IPS-18c (cell line): ENCODE results near the gene CARD14.
"Not testable (repeated sequence)": the region's sequence is repeated elsewhere in the genome, so short reads cannot be mapped to it uniquely, and the experiment has no call there.

Experiments
- H3K4me3 ChIP-seq: 2 replicates; pipeline ENCODE4 v1.7.0; 2013; ENCODE audit warnings: low read depth, mild to moderate bottlenecking, low read length, moderate library complexity; ENCODE audit not compliant: insufficient read depth
- H3K9me3 ChIP-seq: one replicate; pipeline ENCODE4 v1.6.1; 2013; ENCODE audit warnings: mild to moderate bottlenecking, low read length, moderate library complexity; ENCODE audit not compliant: control insufficient read depth, insufficient read depth

CARD14 gene

GRCh38 chr17:80225230-80225629 lies 55.4 kb downstream of the CARD14 start:
- Histone ChIP-seq H3K9me3 (no peaks in the 10 kb centered on the region), H3K4me3 (peak overlapping the region; percentile 24)

DNA sequence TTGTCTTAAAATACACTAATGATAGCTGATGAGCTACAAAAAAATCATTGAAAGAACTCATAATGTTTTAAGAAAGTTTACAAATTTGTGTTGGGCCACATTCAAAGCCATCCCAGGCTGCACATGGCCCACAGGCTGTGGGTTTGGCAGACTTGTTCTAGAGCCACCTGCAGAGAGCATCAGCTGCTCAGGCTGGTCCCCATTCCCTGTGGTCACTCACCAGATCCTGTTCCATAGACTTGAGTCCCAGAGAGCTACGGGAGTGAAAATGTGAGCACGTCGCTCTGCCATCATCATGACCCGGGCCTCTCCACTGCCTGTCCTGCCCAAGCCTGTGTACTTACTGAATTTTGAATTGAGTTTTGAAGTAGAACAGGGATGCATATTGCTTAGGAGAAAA lies 57.3 kb downstream of the CARD14 start:
- Histone ChIP-seq H3K9me3 (no peaks in the 10 kb centered on the region), H3K4me3 (no peak overlapping the region)

DNA sequence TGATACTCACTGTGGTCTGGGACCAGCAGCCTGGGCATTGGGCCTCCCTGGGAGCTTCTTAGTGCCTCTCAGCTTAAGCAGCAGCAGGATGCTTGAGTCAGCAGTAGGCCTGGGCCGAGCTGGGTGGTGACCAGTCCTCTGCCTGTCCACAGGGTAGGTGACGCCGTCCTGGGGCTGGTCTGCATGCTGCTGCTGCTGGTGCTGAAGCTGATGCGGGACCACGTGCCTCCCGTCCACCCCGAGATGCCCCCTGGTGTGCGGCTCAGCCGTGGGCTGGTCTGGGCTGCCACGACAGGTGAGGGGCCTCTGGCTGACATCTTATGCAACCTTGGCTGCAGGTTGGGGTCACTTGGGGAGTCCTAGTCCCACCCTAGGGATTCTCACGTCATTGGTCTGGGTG lies 57.8 kb downstream of the CARD14 start:
- Histone ChIP-seq H3K9me3 (no peaks in the 10 kb centered on the region), H3K4me3 (no peak overlapping the region)

- Histone ChIP-seq H3K9me3 (peaks cover under 1% of the 10 kb centered on the region), H3K4me3 (no peak overlapping the region)
These were observed 58.6 kb downstream of the CARD14 start for GRCh38 chr17:80228477-80228876.

DNA sequence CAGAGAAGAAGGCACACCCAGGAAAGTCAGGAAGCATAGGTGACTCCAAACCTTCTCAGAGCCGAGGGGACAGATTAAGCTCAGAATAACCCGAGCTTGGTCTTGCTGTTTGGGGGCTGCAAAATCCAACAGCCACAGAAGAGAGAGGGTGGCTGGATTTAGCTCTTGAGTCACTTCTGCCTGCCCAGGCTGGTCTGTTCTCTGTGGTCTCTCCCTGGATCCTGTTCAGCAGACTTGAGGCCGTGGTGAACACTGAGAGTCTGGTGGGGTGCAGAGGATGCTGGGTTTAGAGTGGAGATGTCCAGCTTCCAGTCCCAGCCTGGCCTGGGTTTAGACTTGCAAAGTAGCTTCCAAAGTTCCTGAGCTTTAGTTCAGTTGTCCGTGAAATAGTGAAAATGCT lies 59.2 kb downstream of the CARD14 start:
- Histone ChIP-seq H3K9me3 (peaks cover 3% of the 10 kb centered on the region), H3K4me3 (no peak overlapping the region)

GRCh38 chr17:80232438-80232837 lies 62.6 kb downstream of the CARD14 start:
- peaks cover 3% of the 10 kb centered on the region for H3K9me3 ChIP-seq
- no peak overlapping the region for H3K4me3 ChIP-seq

DNA sequence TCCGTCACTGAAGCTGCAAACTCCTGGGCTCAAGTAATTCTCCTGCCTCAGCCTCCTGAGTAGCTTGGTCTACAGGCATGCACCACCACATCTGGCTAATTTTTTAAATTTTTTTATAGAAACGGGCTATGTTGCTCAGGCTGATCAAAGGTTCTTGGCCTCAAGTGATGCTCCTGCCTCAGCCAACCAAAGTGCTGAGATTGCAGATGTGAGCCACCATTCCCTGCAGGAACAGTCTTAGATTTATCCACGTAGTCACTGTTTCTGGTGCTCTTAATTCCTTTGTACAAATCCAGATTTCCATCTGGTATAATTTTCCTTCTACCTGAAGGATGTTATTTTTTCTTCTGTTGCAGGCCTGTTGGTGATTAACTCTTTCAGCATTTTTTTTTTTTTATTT lies 63.4 kb downstream of the CARD14 start:
- Histone ChIP-seq H3K4me3 (no peak overlapping the region), H3K9me3 (peaks cover 3% of the 10 kb centered on the region)

GRCh38 chr17:80236911-80237310 lies 67.1 kb downstream of the CARD14 start:
- H3K4me3 ChIP-seq = no peak overlapping the region
- peaks cover 3% of the 10 kb centered on the region for H3K9me3 ChIP-seq

GRCh38 chr17:80237386-80237785 lies 67.6 kb downstream of the CARD14 start:
- Histone ChIP-seq H3K4me3 (no peak overlapping the region), H3K9me3 (peaks cover 3% of the 10 kb centered on the region)

- Histone ChIP-seq H3K9me3 (no peaks in the 10 kb centered on the region), H3K4me3 (no peak overlapping the region)
These were observed 72.7 kb downstream of the CARD14 start for GRCh38 chr17:80242505-80242904.

- Histone ChIP-seq H3K4me3 (no peak overlapping the region), H3K9me3 (no peaks in the 10 kb centered on the region)
These were observed 74.0 kb downstream of the CARD14 start for GRCh38 chr17:80243526-80244433.

- not testable (repeated sequence) for H3K4me3 ChIP-seq, H3K9me3 ChIP-seq
These were observed 74.6 kb downstream of the CARD14 start for GRCh38 chr17:80244448-80244847.

- Histone ChIP-seq H3K4me3 (no peak overlapping the region), H3K9me3 (no peaks in the 10 kb centered on the region)
These were observed 75.2 kb downstream of the CARD14 start for GRCh38 chr17:80244871-80245509.

DNA sequence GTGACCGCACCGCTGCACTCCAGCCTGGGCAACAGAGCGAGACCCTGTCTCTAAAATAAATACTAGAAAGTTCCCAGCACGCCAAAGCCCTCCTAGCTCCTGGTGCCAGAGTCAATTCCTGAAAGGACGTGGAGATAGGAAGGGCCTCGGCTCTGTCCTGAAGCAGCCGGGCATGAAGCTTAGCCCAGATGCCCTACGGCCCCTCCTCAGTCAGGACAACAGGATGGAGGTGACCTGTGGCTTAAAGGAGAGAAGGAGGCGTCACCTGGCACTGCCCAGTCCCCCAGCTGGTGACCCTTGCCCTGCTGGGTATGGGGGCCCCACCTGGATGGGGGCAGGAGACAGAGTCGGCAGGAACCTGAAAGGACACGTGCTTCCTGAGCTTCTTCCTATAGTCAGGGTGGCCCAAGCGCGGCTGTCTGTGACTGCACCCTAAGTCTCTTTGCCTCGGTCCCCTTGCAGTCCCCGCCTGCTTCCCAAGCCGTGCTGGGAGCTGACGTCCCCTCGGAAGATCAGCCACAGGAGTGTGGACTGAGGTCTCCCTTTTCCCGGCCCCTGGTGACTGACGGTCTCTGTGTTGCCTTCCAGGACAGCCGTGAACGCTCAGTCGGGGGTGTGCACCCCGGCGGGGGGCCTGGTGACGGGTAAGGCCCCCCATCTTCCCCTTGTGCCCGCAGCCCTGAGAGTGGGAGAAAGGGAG lies 75.9 kb downstream of the CARD14 start:
- Histone ChIP-seq H3K4me3 (no peak overlapping the region), H3K9me3 (no peaks in the 10 kb centered on the region)

GRCh38 chr17:80246266-80246681 lies 76.4 kb downstream of the CARD14 start:
- H3K9me3 ChIP-seq = no peaks in the 10 kb centered on the region
- no peak overlapping the region for H3K4me3 ChIP-seq

- no peaks in the 10 kb centered on the region for H3K9me3 ChIP-seq
- H3K4me3 ChIP-seq = no peak overlapping the region
These were observed 76.9 kb downstream of the CARD14 start for GRCh38 chr17:80246726-80247125.

DNA sequence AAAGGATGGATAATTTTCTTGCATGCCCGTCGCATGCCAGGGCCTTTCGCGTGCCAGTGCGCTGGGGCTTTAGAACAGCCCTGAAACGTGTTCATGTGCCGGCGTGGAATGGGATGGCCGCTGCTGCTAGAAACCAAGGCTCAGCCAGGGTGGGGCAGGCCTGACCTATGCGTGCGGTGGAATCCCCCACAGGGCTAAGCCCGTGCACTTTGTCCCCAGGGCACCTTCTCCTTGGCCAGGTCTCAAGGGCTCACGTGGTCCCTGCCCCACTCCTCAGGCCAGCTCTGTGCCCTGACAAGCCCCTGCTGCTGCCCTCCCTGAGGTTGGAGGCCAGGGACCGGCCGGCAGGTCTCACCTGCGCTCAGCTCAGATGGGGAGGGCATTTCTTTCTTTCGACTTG lies 77.7 kb downstream of the CARD14 start:
- Histone ChIP-seq H3K4me3 (no peak overlapping the region), H3K9me3 (no peaks in the 10 kb centered on the region)
